IPS-NIHi7 (cell line): ENCODE data around the gene PABPC1L.

Source experiments
- DNase-seq: peaks from one replicate; pipeline ENCODE4 v3.0.0; 2012; ENCODE audit warnings: mixed read lengths; ENCODE audit errors: extremely low spot score

Gene PABPC1L

GRCh38 chr20:44966030-44966961, 56.4 kb downstream of the PABPC1L start, which contains the start of gene STK4:
STK4 (plus strand) TSS chr20:44966512; CDS start chr20:44966569, 57 bp downstream.
- DNase-seq = peak; percentile 92

GRCh38 chr20:44967207-44967807, 57.4 kb downstream of the PABPC1L start:
- no peak for DNase-seq

GRCh38 chr20:44969300-44969894, 59.5 kb downstream of the PABPC1L start:
- no peak for DNase-seq

GRCh38 chr20:44970243-44970757, 60.4 kb downstream of the PABPC1L start:
- no peak for DNase-seq

GRCh38 chr20:44973053-44973452, 63.2 kb downstream of the PABPC1L start:
- no peak for DNase-seq

GRCh38 chr20:44976698-44977097, 66.8 kb downstream of the PABPC1L start:
- DNase-seq = no peak

- DNase-seq = no peak
These were observed 69.3 kb downstream of the PABPC1L start for GRCh38 chr20:44979090-44979621.

- no peak for DNase-seq
These were observed 72.0 kb downstream of the PABPC1L start for GRCh38 chr20:44981736-44982406.

- no peak for DNase-seq
These were observed 73.3 kb downstream of the PABPC1L start for GRCh38 chr20:44983093-44983674.

GRCh38 chr20:44988631-44989171, 78.8 kb downstream of the PABPC1L start:
- no peak for DNase-seq
